DND-41 (cell line): ENCODE results near the gene STX1B.

Experiments
- ATAC-seq: fragments of 200-7000 bp; cut with Tn5 transposase; 3 replicates; pipeline ENCODE4 v1.9.1; 2021; ENCODE audit warnings: low read depth; ENCODE audit not compliant: insufficient read depth
- DNase-seq: peaks from one replicate; pipeline ENCODE4 v3.0.0-alpha.2; 2020
- H2AFZ ChIP-seq: 2 replicates; pipeline ENCODE4 v1.6.0; 2012; ENCODE audit warnings: low read depth, low read length
- H3K27ac ChIP-seq: 2 replicates; pipeline ENCODE4 v1.5.1; 2012; ENCODE audit warnings: low read length, inconsistent platforms
- H3K27me3 ChIP-seq: fragments of 200-600 bp; sonication (generic); 2 replicates; pipeline ENCODE4 v1.6.0; 2012; ENCODE audit warnings: low read length, mild to moderate bottlenecking, inconsistent platforms; ENCODE audit not compliant: insufficient read depth, poor library complexity
- H3K36me3 ChIP-seq: 2 replicates; pipeline ENCODE4 v1.5.1; 2012; ENCODE audit warnings: low read length, inconsistent platforms; ENCODE audit not compliant: insufficient read depth
- H3K4me1 ChIP-seq: 2 replicates; pipeline ENCODE4 v1.5.1; 2012; ENCODE audit warnings: mild to moderate bottlenecking, low read length; ENCODE audit not compliant: insufficient read depth
- H3K4me2 ChIP-seq: 2 replicates; pipeline ENCODE4 v1.6.0; 2012; ENCODE audit warnings: mild to moderate bottlenecking, moderate library complexity, low read length, inconsistent platforms; ENCODE audit not compliant: insufficient read depth
- H3K4me3 ChIP-seq, 2 experiments: fragments of 200-600 bp in 1 of 2; shearing (Covaris generic) in 1 of 2; 2 replicates each; pipeline ENCODE4 v1.5.1; 2012 to 2016; ENCODE audit warnings: inconsistent platforms in 2 of 2, low read length in 2 of 2, mild to moderate bottlenecking in 2 of 2, low read depth in 1 of 2, moderate library complexity in 1 of 2
- H3K79me2 ChIP-seq: 2 replicates; pipeline ENCODE4 v1.6.0; 2012; ENCODE audit warnings: low read length, inconsistent platforms; ENCODE audit not compliant: insufficient read depth
- H3K9ac ChIP-seq: 2 replicates; pipeline ENCODE4 v1.6.0; 2012; ENCODE audit warnings: low read depth, mild to moderate bottlenecking, inconsistent platforms, low read length, moderate library complexity
- H3K9me3 ChIP-seq: 2 replicates; pipeline ENCODE4 v1.5.1; 2012; ENCODE audit warnings: low read length, moderate library complexity, mild to moderate bottlenecking, inconsistent platforms; ENCODE audit not compliant: insufficient read depth, severe bottlenecking
- H4K20me1 ChIP-seq: 2 replicates; pipeline ENCODE4 v1.6.0; 2012; ENCODE audit warnings: low read length; ENCODE audit not compliant: insufficient read depth
- CTCF ChIP-seq: IDR thresholded peaks from 2 replicates; pipeline ENCODE4 v1.5.1; 2012; ENCODE audit warnings: borderline replicate concordance, low read length, moderate library complexity, mild to moderate bottlenecking; ENCODE audit not compliant: poor library complexity, severe bottlenecking; ENCODE audit errors: extremely low read depth
- EZH2 ChIP-seq: IDR thresholded peaks from 3 replicates; pipeline ENCODE4 v1.6.1; 2012; ENCODE audit warnings: borderline replicate concordance, low read depth, mild to moderate bottlenecking, moderate library complexity, low read length, inconsistent platforms; ENCODE audit not compliant: severe bottlenecking

Gene STX1B

GRCh38 chr16:31005350-31006085 lies 4.9 kb downstream of the STX1B start:
- no peak for ATAC-seq
- no peak overlapping the region for H3K4me3 ChIP-seq
- H3K9me3 ChIP-seq, result no peaks in the 10 kb centered on the region
- H2AFZ ChIP-seq, result no peak overlapping the region
- TF ChIP-seq CTCF (no peak), EZH2 (no peak)
- H3K4me1 ChIP-seq, result no peaks in the 10 kb centered on the region
- H3K79me2 ChIP-seq, result no peaks in the 10 kb centered on the region
- peaks cover 4% of the 10 kb centered on the region; the same call in 1 of the 2 replicates for H4K20me1 ChIP-seq
- peaks cover 23% of the 10 kb centered on the region for H3K27me3 ChIP-seq
- H3K4me2 ChIP-seq, result no peak overlapping the region
- no peak for DNase-seq
- no peaks in the 10 kb centered on the region for H3K36me3 ChIP-seq
- no peak overlapping the region for H3K9ac ChIP-seq
- no peak overlapping the region for H3K27ac ChIP-seq

GRCh38 chr16:31004658-31005057 lies 5.8 kb downstream of the STX1B start:
- no peak for ATAC-seq
- no peak for DNase-seq
- no peak overlapping the region for H3K27ac ChIP-seq
- H3K4me2 ChIP-seq, result no peak overlapping the region
- H3K36me3 ChIP-seq, result no peaks in the 10 kb centered on the region
- H4K20me1 ChIP-seq, result peaks cover 4% of the 10 kb centered on the region; the same call in 1 of the 2 replicates
- no peaks in the 10 kb centered on the region for H3K9me3 ChIP-seq
- peaks cover 23% of the 10 kb centered on the region for H3K27me3 ChIP-seq
- H3K4me3 ChIP-seq, result no peak overlapping the region
- H3K79me2 ChIP-seq, result no peaks in the 10 kb centered on the region
- TF ChIP-seq CTCF (no peak), EZH2 (no peak)
- no peak overlapping the region for H3K9ac ChIP-seq
- H3K4me1 ChIP-seq, result no peaks in the 10 kb centered on the region
- H2AFZ ChIP-seq, result no peak overlapping the region

- Histone ChIP-seq H3K27ac (no peak overlapping the region), H3K36me3 (no peaks in the 10 kb centered on the region), H3K4me2 (no peak overlapping the region), H3K4me3 (no peak overlapping the region), H3K27me3 (peaks cover 23% of the 10 kb centered on the region), H3K79me2 (no peaks in the 10 kb centered on the region), H4K20me1 (peaks cover 4% of the 10 kb centered on the region; the same call in 1 of the 2 replicates), H2AFZ (no peak overlapping the region), H3K4me1 (no peaks in the 10 kb centered on the region), H3K9ac (no peak overlapping the region), H3K9me3 (no peaks in the 10 kb centered on the region)
- ATAC-seq (no peak), DNase-seq (no peak)
- TF ChIP-seq EZH2 (no peak), CTCF (no peak)
Observed at GRCh38 chr16:31003744-31004143, 6.7 kb downstream of the STX1B start.
